ENCODE measurements around the gene MBLAC1.

GRCh38 chr7:100087055-100087750 is 39.6 kb upstream of the MBLAC1 start:
- TF ChIP-seq, protein P1, sequence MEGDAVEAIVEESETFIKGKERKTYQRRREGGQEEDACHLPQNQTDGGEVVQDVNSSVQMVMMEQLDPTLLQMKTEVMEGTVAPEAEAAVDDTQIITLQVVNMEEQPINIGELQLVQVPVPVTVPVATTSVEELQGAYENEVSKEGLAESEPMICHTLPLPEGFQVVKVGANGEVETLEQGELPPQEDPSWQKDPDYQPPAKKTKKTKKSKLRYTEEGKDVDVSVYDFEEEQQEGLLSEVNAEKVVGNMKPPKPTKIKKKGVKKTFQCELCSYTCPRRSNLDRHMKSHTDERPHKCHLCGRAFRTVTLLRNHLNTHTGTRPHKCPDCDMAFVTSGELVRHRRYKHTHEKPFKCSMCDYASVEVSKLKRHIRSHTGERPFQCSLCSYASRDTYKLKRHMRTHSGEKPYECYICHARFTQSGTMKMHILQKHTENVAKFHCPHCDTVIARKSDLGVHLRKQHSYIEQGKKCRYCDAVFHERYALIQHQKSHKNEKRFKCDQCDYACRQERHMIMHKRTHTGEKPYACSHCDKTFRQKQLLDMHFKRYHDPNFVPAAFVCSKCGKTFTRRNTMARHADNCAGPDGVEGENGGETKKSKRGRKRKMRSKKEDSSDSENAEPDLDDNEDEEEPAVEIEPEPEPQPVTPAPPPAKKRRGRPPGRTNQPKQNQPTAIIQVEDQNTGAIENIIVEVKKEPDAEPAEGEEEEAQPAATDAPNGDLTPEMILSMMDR (conservative IDR thresholded peaks at IDR 0.05), result no peak
- no peak for TF ChIP-seq EZH2 (IDR thresholded peaks at IDR 0.05; ENCODE audit: low read depth)
